Karpas-422 (cell line): ENCODE measurements around the gene PEX10. TPM values are rescaled to one million over a fixed set of nuclear protein-coding genes. Genes with fewer than 3 reads are reported as not detected.
A peak's percentile ranks its signal among the peaks of the same experiment; 100 is the strongest.

Experiments
- DNase-seq: peaks from one replicate; pipeline ENCODE4 v3.0.0-alpha.2; 2015
- H2AFZ ChIP-seq: fragments of 200-600 bp; sonication (generic); 2 replicates; pipeline ENCODE4 v1.6.1; 2014; ENCODE audit warnings: antibody characterized with exemption, low read length, mixed read lengths
- H3K27ac ChIP-seq: fragments of 200-600 bp; sonication (generic); 2 replicates; pipeline ENCODE4 v1.5.1; 2014; ENCODE audit warnings: mild to moderate bottlenecking, low read length, moderate library complexity
- H3K27me3 ChIP-seq: fragments of 200-600 bp; sonication (generic); 2 replicates; pipeline ENCODE4 v1.6.1; 2014; ENCODE audit warnings: low read length, mixed read lengths
- H3K36me3 ChIP-seq: fragments of 200-600 bp; sonication (generic); 2 replicates; pipeline ENCODE4 v1.6.1; 2014; ENCODE audit warnings: low read length, mixed read lengths; ENCODE audit not compliant: insufficient read depth
- H3K4me1 ChIP-seq: fragments of 200-600 bp; sonication (generic); 2 replicates; pipeline ENCODE4 v1.6.1; 2014; ENCODE audit warnings: mild to moderate bottlenecking, low read length, mixed read lengths
- H3K4me2 ChIP-seq: fragments of 200-600 bp; sonication (generic); 2 replicates; pipeline ENCODE4 v1.6.1; 2014; ENCODE audit warnings: low read length, low read depth, mild to moderate bottlenecking; ENCODE audit not compliant: poor library complexity, severe bottlenecking
- H3K4me3 ChIP-seq: fragments of 200-600 bp; sonication (generic); 2 replicates; pipeline ENCODE4 v1.5.1; 2014; ENCODE audit warnings: mild to moderate bottlenecking, antibody characterized with exemption, low read length, mixed read lengths
- H3K79me2 ChIP-seq: fragments of 200-600 bp; sonication (generic); 2 replicates; pipeline ENCODE4 v1.6.1; 2014; ENCODE audit warnings: mild to moderate bottlenecking, low read length, mixed read lengths
- H3K9ac ChIP-seq: fragments of 200-600 bp; sonication (generic); 2 replicates; pipeline ENCODE4 v1.6.0; 2014; ENCODE audit warnings: low read length
- H3K9me2 ChIP-seq: fragments of 200-600 bp; sonication (generic), shearing (Covaris generic); replicated peaks from 2 replicates; pipeline ENCODE4 v1.6.0; 2014; ENCODE audit warnings: mild to moderate bottlenecking, low read length, moderate library complexity; ENCODE audit not compliant: insufficient read depth
- H3K9me3 ChIP-seq: fragments of 300-700, 200-600 bp; sonication (generic); 2 replicates; pipeline ENCODE4 v1.6.1; 2014; ENCODE audit warnings: low read length, mixed read lengths
- H4K20me1 ChIP-seq: fragments of 200-600 bp; sonication (generic); 2 replicates; pipeline ENCODE4 v1.6.1; 2014; ENCODE audit warnings: mild to moderate bottlenecking, antibody characterized with exemption, low read length, low read depth; ENCODE audit not compliant: insufficient read depth
- total RNA-seq: library from RNA; depleted of rRNA; stranded (reverse); fragments of >200 nt; shearing (Covaris generic); gene quantifications from 2 replicates; pipeline ENCODE4 v1.2.3, GENCODE V29; 2014; ENCODE audit warnings: low replicate concordance

PEX10 gene
- total RNA-seq, 1 experiment from 2014 or later: 21.4 TPM

- Histone ChIP-seq H3K9me2 (no peaks in the 10 kb centered on the region), H3K4me2 (no peak overlapping the region), H3K4me3 (no peak overlapping the region), H4K20me1 (peaks cover 36% of the 10 kb centered on the region), H2AFZ (no peak overlapping the region), H3K9ac (no peak overlapping the region), H3K27ac (no peak overlapping the region), H3K4me1 (peaks cover 16% of the 10 kb centered on the region), H3K27me3 (no peaks in the 10 kb centered on the region), H3K9me3 (no peaks in the 10 kb centered on the region), H3K36me3 (peaks cover 21% of the 10 kb centered on the region), H3K79me2 (peaks cover 38% of the 10 kb centered on the region)
- no peak for DNase-seq
Measured at GRCh38 chr1:2397007-2397679, 15.2 kb downstream of the PEX10 start.

DNA sequence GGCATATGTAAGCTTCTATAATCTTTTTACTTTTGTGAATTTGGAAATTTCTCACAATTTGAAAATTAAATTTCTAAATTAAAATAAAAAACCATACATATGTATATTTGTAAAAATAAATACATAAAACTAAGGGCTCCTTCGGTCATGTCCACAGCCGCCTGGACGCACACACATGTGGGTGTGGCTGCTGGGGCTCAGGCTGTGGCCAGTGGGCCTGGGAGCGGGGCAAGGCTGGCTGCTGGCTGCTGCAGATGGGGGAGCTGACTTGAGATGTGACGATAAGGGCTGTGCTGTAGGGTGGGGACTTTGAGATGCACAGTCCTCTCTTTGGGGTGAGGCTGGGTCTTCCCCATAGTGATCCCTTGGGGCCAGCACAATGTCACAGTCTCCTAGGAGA is 15.9 kb downstream of the PEX10 start:
- Histone ChIP-seq H3K27me3 (no peaks in the 10 kb centered on the region), H3K4me3 (no peak overlapping the region), H3K9me3 (no peaks in the 10 kb centered on the region), H4K20me1 (peaks cover 37% of the 10 kb centered on the region), H3K4me1 (peaks cover 16% of the 10 kb centered on the region), H3K9me2 (no peaks in the 10 kb centered on the region), H3K36me3 (peaks cover 21% of the 10 kb centered on the region), H3K4me2 (no peak overlapping the region), H2AFZ (no peak overlapping the region), H3K27ac (no peak overlapping the region), H3K9ac (no peak overlapping the region), H3K79me2 (peaks cover 40% of the 10 kb centered on the region)
- DNase-seq: no peak

- Histone ChIP-seq H3K4me1 (peaks cover 16% of the 10 kb centered on the region), H3K9ac (no peak overlapping the region), H3K27me3 (no peaks in the 10 kb centered on the region), H3K79me2 (peaks cover 41% of the 10 kb centered on the region), H3K9me2 (no peaks in the 10 kb centered on the region), H3K36me3 (peaks cover 21% of the 10 kb centered on the region), H3K4me3 (no peak overlapping the region), H3K9me3 (no peaks in the 10 kb centered on the region), H3K4me2 (no peak overlapping the region), H4K20me1 (peaks cover 37% of the 10 kb centered on the region), H3K27ac (no peak overlapping the region), H2AFZ (no peak overlapping the region)
- no peak for DNase-seq
Measured at GRCh38 chr1:2396059-2396458, 16.3 kb downstream of the PEX10 start.

DNA sequence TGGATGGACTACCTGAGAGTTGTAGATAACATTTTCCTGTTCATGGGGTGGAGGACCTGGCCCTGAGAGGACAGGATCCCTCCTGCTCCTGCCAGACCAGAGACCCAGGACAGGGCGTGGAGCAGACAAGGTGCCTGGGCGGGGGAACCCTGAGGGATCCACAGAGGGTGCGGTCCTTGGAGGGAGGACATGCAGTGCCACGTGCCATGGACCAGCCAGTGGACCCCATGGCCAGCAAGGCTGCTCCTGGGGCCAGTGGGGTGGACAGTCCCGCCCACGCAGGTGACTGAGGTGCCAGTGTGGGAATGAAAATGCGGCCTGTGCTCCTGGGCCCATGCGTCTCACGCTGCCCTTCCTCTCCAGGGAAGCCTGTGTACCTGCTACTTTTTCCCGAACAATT is 17.1 kb downstream of the PEX10 start:
- H3K4me3 ChIP-seq: no peak overlapping the region
- no peaks in the 10 kb centered on the region for H3K9me2 ChIP-seq
- no peak overlapping the region for H2AFZ ChIP-seq
- no peak overlapping the region for H3K4me2 ChIP-seq
- no peak for DNase-seq
- H3K27me3 ChIP-seq: no peaks in the 10 kb centered on the region
- no peak overlapping the region for H3K27ac ChIP-seq
- peaks cover 15% of the 10 kb centered on the region for H3K36me3 ChIP-seq
- H4K20me1 ChIP-seq: peaks cover 32% of the 10 kb centered on the region
- peaks cover 21% of the 10 kb centered on the region for H3K4me1 ChIP-seq
- H3K9me3 ChIP-seq: no peaks in the 10 kb centered on the region
- H3K9ac ChIP-seq: no peak overlapping the region
- peaks cover 50% of the 10 kb centered on the region for H3K79me2 ChIP-seq

GRCh38 chr1:2394761-2395160 is 17.6 kb downstream of the PEX10 start:
- Histone ChIP-seq H3K27ac (no peak overlapping the region), H3K27me3 (no peaks in the 10 kb centered on the region), H3K79me2 (peaks cover 53% of the 10 kb centered on the region), H3K4me1 (peaks cover 25% of the 10 kb centered on the region), H3K9me2 (no peaks in the 10 kb centered on the region), H3K9ac (no peak overlapping the region), H3K4me2 (no peak overlapping the region), H3K36me3 (peaks cover 15% of the 10 kb centered on the region), H4K20me1 (peaks cover 32% of the 10 kb centered on the region), H3K4me3 (no peak overlapping the region), H2AFZ (no peak overlapping the region), H3K9me3 (no peaks in the 10 kb centered on the region)
- DNase-seq: no peak

GRCh38 chr1:2394220-2394619 is 18.1 kb downstream of the PEX10 start:
- H4K20me1 ChIP-seq: peaks cover 32% of the 10 kb centered on the region
- H3K9me2 ChIP-seq: no peaks in the 10 kb centered on the region
- DNase-seq: no peak
- H3K36me3 ChIP-seq: peaks cover 15% of the 10 kb centered on the region
- H3K27me3 ChIP-seq: no peaks in the 10 kb centered on the region
- H3K27ac ChIP-seq: no peak overlapping the region
- no peak overlapping the region for H3K4me3 ChIP-seq
- H3K9ac ChIP-seq: no peak overlapping the region
- H3K4me2 ChIP-seq: no peak overlapping the region
- H2AFZ ChIP-seq: no peak overlapping the region
- peaks cover 27% of the 10 kb centered on the region for H3K4me1 ChIP-seq
- H3K9me3 ChIP-seq: no peaks in the 10 kb centered on the region
- peaks cover 53% of the 10 kb centered on the region for H3K79me2 ChIP-seq

GRCh38 chr1:2393471-2393877 is 18.9 kb downstream of the PEX10 start:
- Histone ChIP-seq H3K36me3 (peaks cover 15% of the 10 kb centered on the region), H3K9ac (peak overlapping the region; percentile 98; the same call in 1 of the 2 replicates)
- DNase-seq: no peak

GRCh38 chr1:2392686-2393085 is 19.7 kb downstream of the PEX10 start:
- Histone ChIP-seq H3K9ac (peak overlapping the region; percentile 98), H3K79me2 (peaks cover 53% of the 10 kb centered on the region), H3K27ac (peak overlapping the region; percentile 30; the same call in 1 of the 2 replicates)

More at GRCh38 chr1:2393471-2393877, 18.9 kb downstream of the PEX10 start:
- Histone ChIP-seq H3K4me2 (peak overlapping the region; percentile 100), H3K79me2 (peaks cover 53% of the 10 kb centered on the region), H2AFZ (no peak overlapping the region), H3K27ac (no peak overlapping the region), H3K9me2 (no peaks in the 10 kb centered on the region), H3K27me3 (no peaks in the 10 kb centered on the region), H3K9me3 (no peaks in the 10 kb centered on the region), H3K4me3 (no peak overlapping the region), H3K4me1 (peaks cover 27% of the 10 kb centered on the region), H4K20me1 (peaks cover 26% of the 10 kb centered on the region)

More at GRCh38 chr1:2392686-2393085, 19.7 kb downstream of the PEX10 start:
- Histone ChIP-seq H4K20me1 (peaks cover 26% of the 10 kb centered on the region), H3K27me3 (no peaks in the 10 kb centered on the region), H3K9me2 (no peaks in the 10 kb centered on the region), H3K4me3 (peak overlapping the region; percentile 100), H3K4me2 (peak overlapping the region; percentile 100), H3K36me3 (peaks cover 15% of the 10 kb centered on the region), H3K9me3 (no peaks in the 10 kb centered on the region), H3K4me1 (peaks cover 27% of the 10 kb centered on the region), H2AFZ (no peak overlapping the region)
- no peak for DNase-seq
